ENCODE results near the gene PTPRM.

GRCh38 chr18:8073167-8073566 is 506.1 kb downstream of the PTPRM start:
- TF ChIP-seq CTCF (conservative IDR thresholded peaks at IDR 0.05; ENCODE audit: low read depth, low read length) (no peak), EZH2phosphoT487 (IDR thresholded peaks at IDR 0.05; ENCODE audit: borderline replicate concordance, low read length) (no peak), EZH2 (IDR thresholded peaks at IDR 0.05; ENCODE audit: low read length, unreplicated experiment) (no peak)
